Measurements from ENCODE around the gene C1orf167. TPM values are rescaled to one million over a fixed set of nuclear protein-coding genes. Genes with fewer than 3 reads are reported as not detected.
A peak's percentile ranks its signal among the peaks of the same experiment; 100 is the strongest.

The C1orf167 gene
- total and polyA plus RNA-seq, 2 of the 8 experiments (the other 6 are each of a cell fraction or from before 2014, with no cell fraction given): 0.70 to 1.3 TPM

- no peak overlapping the region for H2BK12ac ChIP-seq (ENCODE audit: low read depth, low read length)
- no peak overlapping the region for H3K4me2 ChIP-seq (ENCODE audit: insufficient read depth in 1 of 2, low read depth in 2 of 2, low read length in 2 of 2)
- H2BK15ac ChIP-seq (ENCODE audit: low read length): no peak overlapping the region
- ChIA-PET CTCF (ENCODE audit: partially characterized antibody) (interaction anchor here (0.7 to 1.4 kb wide), 6 partner anchors 11 to 105 kb away, joined by 3 to 4 read pairs (median 3); partner anchors contain the start of gene FBXO6), POLR2A (ENCODE audit: partially characterized antibody) (no interaction called here)
- H3K79me2 ChIP-seq (ENCODE audit: control insufficient read depth in 1 of 2, insufficient read depth in 2 of 2, low read length in 2 of 2): no peaks in the 10 kb centered on the region
- no peak overlapping the region for H4K5ac ChIP-seq (ENCODE audit: insufficient read length, low read depth, low read length)
- FAIRE-seq: no peak
- no peak overlapping the region for H3K9ac ChIP-seq (replicated peaks in 1 of 4; ENCODE audit: extremely low read depth in 1 of 4, low read depth in 3 of 4, low read length in 3 of 4)
- no peak for DNase-seq (ENCODE audit: low read depth in 1 of 2, low spot score in 2 of 2)
- no peaks in the 10 kb centered on the region for H4K20me1 ChIP-seq (replicated peaks in 1 of 2; ENCODE audit: control insufficient read depth in 1 of 2, insufficient read depth in 2 of 2, low read length in 2 of 2)
- no peaks in the 10 kb centered on the region for H3K9me3 ChIP-seq (ENCODE audit: insufficient read depth in 2 of 2, low read depth in 1 of 2, low read length in 1 of 2)
- H3K14ac ChIP-seq (ENCODE audit: insufficient read length): no peak overlapping the region
- H3K56ac ChIP-seq (replicated peaks; ENCODE audit: insufficient read length, low read depth, low read length): no peak overlapping the region
- no peak overlapping the region for H3K18ac ChIP-seq (ENCODE audit: extremely low read depth, low read length)
- H3K4me3 ChIP-seq (ENCODE audit: extremely low read depth in 1 of 4, insufficient read depth in 2 of 4, low read depth in 3 of 4, low read length in 4 of 4): no peak overlapping the region
- no peaks in the 10 kb centered on the region for H3K36me3 ChIP-seq (ENCODE audit: control insufficient read depth in 2 of 4, insufficient read depth in 4 of 4, low read length in 3 of 4)
- H4K8ac ChIP-seq (ENCODE audit: extremely low read depth, insufficient read depth, low read length): peak overlapping the region; percentile 38; the same call in 1 of the 2 replicates
- H3K27ac ChIP-seq (ENCODE audit: low read depth, low read length): no peak overlapping the region
- H3K27me3 ChIP-seq (replicated peaks in 1 of 4; ENCODE audit: control insufficient read depth in 3 of 4, extremely low read depth in 1 of 4, insufficient read depth in 3 of 4, low read length in 3 of 4): peaks cover 0 to 10% (median under 1%) of the 10 kb centered on the region in 4 experiments; a peak in 4 of 7 replicates
- no peak overlapping the region for H2BK120ac ChIP-seq (replicated peaks; ENCODE audit: low read depth, low read length)
- no peaks in the 10 kb centered on the region for H3K79me1 ChIP-seq (ENCODE audit: low read depth, low read length)
- H3K4ac ChIP-seq (replicated peaks; ENCODE audit: insufficient read length, low read depth, low read length): no peak overlapping the region
- no peak overlapping the region for H2AFZ ChIP-seq (ENCODE audit: low read length)
- no peak overlapping the region for H2AK5ac ChIP-seq (ENCODE audit: low read depth, low read length)
- H3K4me1 ChIP-seq (replicated peaks in 1 of 4; ENCODE audit: control insufficient read depth in 3 of 4, insufficient read depth in 4 of 4, low read length in 3 of 4): no peaks in the 10 kb centered on the region; a peak in 1 of 7 replicates
- 81% methylated on average over 4 of the region's 4 CpGs; no CpG with 5 or more reads in 1 of the 2 experiments for WGBS, 2 experiments (ENCODE audit: extremely low coverage in 1 of 2, insufficient coverage in 1 of 2, insufficient read length in 1 of 2, insufficient replicate concordance in 2 of 2, low coverage in 1 of 2, low lambda C conversion rate in 2 of 2, missing lambda C conversion rate in 1 of 2)
- no peak overlapping the region for H2BK5ac ChIP-seq (ENCODE audit: low read depth, low read length)
- H4K91ac ChIP-seq (replicated peaks; ENCODE audit: insufficient read length, low read length): no peak overlapping the region
- H2BK20ac ChIP-seq (ENCODE audit: low read length): no peak overlapping the region
- H3K23me2 ChIP-seq (ENCODE audit: low read depth, low read length): no peaks in the 10 kb centered on the region
- H3K23ac ChIP-seq (ENCODE audit: insufficient read length): no peak overlapping the region
- TF ChIP-seq SIX5 (IDR thresholded peaks at IDR 0.05; ENCODE audit: low read depth, low read length): no peak
- no peak for TF ChIP-seq RAD21 (IDR thresholded peaks at IDR 0.05 in 1 of 2, conservative IDR thresholded peaks at IDR 0.05 in 1 of 2; ENCODE audit: low read depth in 2 of 2, low read length in 2 of 2)
- TF ChIP-seq KDM5A (IDR thresholded peaks at IDR 0.05; ENCODE audit: low read length): no peak
- TF ChIP-seq TCF12 (IDR thresholded peaks at IDR 0.05; ENCODE audit: low read depth, low read length): no peak
- no peak for TF ChIP-seq BACH1 (IDR thresholded peaks at IDR 0.05; ENCODE audit: low read length)
- no peak for TF ChIP-seq KDM1A (IDR thresholded peaks at IDR 0.05; ENCODE audit: borderline replicate concordance, low read length)
- TF ChIP-seq CHD1 (IDR thresholded peaks at IDR 0.05; ENCODE audit: low read depth, low read length): no peak
- TF ChIP-seq SUZ12 (IDR thresholded peaks at IDR 0.05; ENCODE audit: low read length): no peak
- TF ChIP-seq NANOG (IDR thresholded peaks at IDR 0.05; ENCODE audit: insufficient read depth, low read depth, low read length, poor library complexity, severe bottlenecking): no peak
- TF ChIP-seq ATF3 (IDR thresholded peaks at IDR 0.05; ENCODE audit: insufficient read depth, low read depth, low read length): no peak
- TF ChIP-seq HDAC6 (IDR thresholded peaks at IDR 0.05; ENCODE audit: low read depth, low read length): no peak
- no peak for TF ChIP-seq TEAD4 (IDR thresholded peaks at IDR 0.05; ENCODE audit: low read depth, low read length)
- no peak for TF ChIP-seq CHD2 (IDR thresholded peaks at IDR 0.05; ENCODE audit: low read length)
- no peak for TF ChIP-seq NRF1 (IDR thresholded peaks at IDR 0.05; ENCODE audit: low read depth, low read length)
- TF ChIP-seq CEBPB (IDR thresholded peaks at IDR 0.05; ENCODE audit: low read depth, low read length): no peak
Observed at GRCh38 chr1:11768821-11769220, 6.8 kb downstream of the C1orf167 start.
